IMR-90 (cell line): Measurements from ENCODE around the gene ZSCAN29. TPM values are rescaled to one million over a fixed set of nuclear protein-coding genes. Genes with fewer than 3 reads are reported as not detected.

Experiments
- ATAC-seq: fragments of 200-7000 bp; cut with Tn5 transposase; 2 replicates; pipeline ENCODE4 v1.9.1; 2020; ENCODE audit warnings: low read depth, mild to moderate bottlenecking, moderate library complexity
- BruUV-seq: library from RNA; stranded (reverse); fragments of 400-500 nt; replicated peaks from 2 replicates; lab custom pipeline; 2021; lab: Mats Ljungman, UMichigan
- CTCF ChIA-PET: fragments of 300-600 bp; formaldehyde crosslinking; extraction: SDS; loops from one replicate; lab custom pipeline; 2021; ENCODE audit warnings: antibody characterized with exemption; lab: Yijun Ruan, JAX
- POLR2A ChIA-PET: fragments of 300-600 bp; sonication (Branson Sonifier 250); formaldehyde crosslinking; loops from one replicate; lab custom pipeline; 2022; ENCODE audit warnings: antibody characterized with exemption; ENCODE audit not compliant: unreplicated experiment; lab: Charles Lee
- DNase-seq: peaks from one replicate; pipeline ENCODE4 v3.0.0; 2013
- H2AFZ ChIP-seq: replicated peaks from 2 replicates; pipeline ENCODE3; 2013; ENCODE audit warnings: low read length, mild to moderate bottlenecking; ENCODE audit not compliant: poor library complexity
- H2AK5ac ChIP-seq: 2 replicates; pipeline ENCODE4 v1.6.1; 2013; ENCODE audit warnings: low read depth, low read length, inconsistent platforms
- H2AK9ac ChIP-seq: replicated peaks from 2 replicates; pipeline ENCODE3; 2013; ENCODE audit warnings: mild to moderate bottlenecking, low read depth, low read length, moderate library complexity; ENCODE audit not compliant: poor library complexity
- H2BK120ac ChIP-seq: 2 replicates; pipeline ENCODE4 v1.6.1; 2013; ENCODE audit warnings: low read depth, low read length, inconsistent platforms
- H2BK15ac ChIP-seq: 3 replicates; pipeline ENCODE4 v1.6.1; 2013; ENCODE audit warnings: low read depth, low read length, inconsistent platforms
- H2BK20ac ChIP-seq: 2 replicates; pipeline ENCODE4 v1.6.1; 2013; ENCODE audit warnings: low read depth, mild to moderate bottlenecking, inconsistent platforms, low read length, moderate library complexity
- H2BK5ac ChIP-seq: 2 replicates; pipeline ENCODE4 v1.6.1; 2013; ENCODE audit warnings: mild to moderate bottlenecking, low read depth, low read length, inconsistent platforms; ENCODE audit not compliant: poor library complexity, severe bottlenecking
- H3K14ac ChIP-seq: replicated peaks from 2 replicates; pipeline ENCODE4 v1.6.1; 2013; ENCODE audit warnings: low read depth, low read length, inconsistent platforms
- H3K18ac ChIP-seq: 2 replicates; pipeline ENCODE4 v1.6.1; 2013; ENCODE audit warnings: low read depth, low read length, control low read depth
- H3K23ac ChIP-seq: 2 replicates; pipeline ENCODE4 v1.6.1; 2013; ENCODE audit warnings: low read depth, low read length, inconsistent platforms
- H3K27ac ChIP-seq: 2 replicates; pipeline ENCODE4 v1.5.1; 2013; ENCODE audit warnings: mild to moderate bottlenecking, control low read depth, low read length; ENCODE audit not compliant: insufficient read depth
- H3K27me3 ChIP-seq: 2 replicates; pipeline ENCODE4 v1.6.1; 2013; ENCODE audit warnings: low read length; ENCODE audit not compliant: control insufficient read depth, insufficient read depth
- H3K36me3 ChIP-seq: 2 replicates; pipeline ENCODE4 v1.6.1; 2013; ENCODE audit warnings: low read length, mixed read lengths; ENCODE audit not compliant: control insufficient read depth, insufficient read depth
- H3K4ac ChIP-seq: 2 replicates; pipeline ENCODE4 v1.6.1; 2013; ENCODE audit warnings: low read depth, low read length, inconsistent platforms
- H3K4me1 ChIP-seq: 2 replicates; pipeline ENCODE4 v1.6.1; 2013; ENCODE audit warnings: low read length, mixed read lengths; ENCODE audit not compliant: control insufficient read depth, insufficient read depth
- H3K4me2 ChIP-seq: 2 replicates; pipeline ENCODE4 v1.6.1; 2013; ENCODE audit warnings: low read depth, mild to moderate bottlenecking, control low read depth, low read length, moderate library complexity
- H3K4me3 ChIP-seq: 2 replicates; pipeline ENCODE4 v1.5.1; 2013; ENCODE audit warnings: low read depth, mild to moderate bottlenecking, control low read depth, low read length, moderate library complexity; ENCODE audit not compliant: insufficient read depth
- H3K56ac ChIP-seq: 2 replicates; pipeline ENCODE4 v1.6.1; 2013; ENCODE audit warnings: low read length, inconsistent platforms; ENCODE audit not compliant: insufficient read depth; ENCODE audit errors: extremely low read depth
- H3K79me1 ChIP-seq, 2 experiments: 2 replicates each; pipeline ENCODE4 v1.6.1; 2013; ENCODE audit warnings: low read length in 2 of 2, inconsistent platforms in 1 of 2, low read depth in 1 of 2
- H3K9ac ChIP-seq: 2 replicates; pipeline ENCODE4 v1.6.1; 2013; ENCODE audit warnings: low read depth, low read length, control low read depth
- H3K9me1 ChIP-seq: 2 replicates; pipeline ENCODE4 v1.6.1; 2013; ENCODE audit warnings: low read length, inconsistent platforms; ENCODE audit not compliant: insufficient read depth
- H3K9me3 ChIP-seq: 2 replicates; pipeline ENCODE4 v1.6.1; 2013; ENCODE audit warnings: low read length; ENCODE audit not compliant: control insufficient read depth, insufficient read depth
- H4K20me1 ChIP-seq: 2 replicates; pipeline ENCODE4 v1.6.1; 2013; ENCODE audit warnings: low read length, inconsistent platforms; ENCODE audit not compliant: insufficient read depth
- H4K5ac ChIP-seq: 2 replicates; pipeline ENCODE4 v1.6.1; 2013; ENCODE audit warnings: mild to moderate bottlenecking, low read depth, low read length, control low read depth
- H4K8ac ChIP-seq, 2 experiments: 2 replicates each; pipeline ENCODE4 v1.6.1; 2013; ENCODE audit warnings: low read depth in 2 of 2, low read length in 2 of 2, control low read depth in 1 of 2, inconsistent platforms in 1 of 2
- H4K91ac ChIP-seq: 2 replicates; pipeline ENCODE4 v1.6.1; 2013; ENCODE audit warnings: low read depth, low read length, inconsistent platforms; ENCODE audit not compliant: insufficient read depth
- BHLHE40 ChIP-seq: fragments of 150-350 bp; IDR thresholded peaks from 2 replicates; pipeline ENCODE4 v1.6.1; 2016; ENCODE audit warnings: mild to moderate bottlenecking, low read depth, low read length
- CEBPB ChIP-seq: IDR thresholded peaks from 2 replicates; pipeline ENCODE4 v1.6.1; 2012; ENCODE audit warnings: low read depth, low read length, improper control_type of control experiment
- CHD1 ChIP-seq: IDR thresholded peaks from 2 replicates; pipeline ENCODE4 v1.6.1; 2012; ENCODE audit warnings: low read depth, low read length, improper control_type of control experiment
- RAD21 ChIP-seq: IDR thresholded peaks from 2 replicates; pipeline ENCODE4 v1.6.1; 2012; ENCODE audit warnings: low read length, improper control_type of control experiment
- USF2 ChIP-seq: fragments of 150-350 bp; IDR thresholded peaks from 2 replicates; pipeline ENCODE4 v1.6.1; 2017; ENCODE audit warnings: mild to moderate bottlenecking, antibody characterized with exemption, low read length, low read depth
- WGBS, 2 experiments: methylation state at CpG; one replicate each; pipeline versions ENCODE4 v1.1.5 to v1.1.7; 2013; ENCODE audit warnings: missing lambda C conversion rate in 2 of 2; ENCODE audit not compliant: insufficient read length in 1 of 2; ENCODE audit errors: extremely low coverage in 2 of 2; 5-methylcytosine and 5-hydroxymethylcytosine counted together
- dilution Hi-C: fragments of 300-500 bp; cut with HindIII; formaldehyde crosslinking; loops from one replicate; pipeline ENCODE4 v1.14.3; 2018; ENCODE audit warnings: low sequenced_read_pairs; ENCODE audit not compliant: unreplicated experiment
- in situ Hi-C: fragments of 300-500 bp; cut with MboI; formaldehyde crosslinking; loops from 3 replicates; pipeline ENCODE4 v1.14.3; 2019; ENCODE audit warnings: low sequenced_read_pairs, inconsistent platforms, mixed read lengths
- intact Hi-C: fragments of 100-400 bp; cut with micrococcal nuclease; formaldehyde crosslinking; loops from 2 replicates; pipeline ENCODE4 v1.10.0; 2022
- polyA plus RNA-seq, 3 experiments: library from polyadenylated mRNA; depleted of rRNA; stranded (reverse); fragments of >200 nt; gene quantifications; 2 replicates each; pipeline ENCODE4 v1.2.3, GENCODE V29; 2012; ENCODE audit warnings: low replicate concordance in 1 of 3
- total RNA-seq: library from RNA; depleted of rRNA; stranded (reverse); fragments of >200 nt; gene quantifications from 2 replicates; pipeline ENCODE4 v1.2.3, GENCODE V29; 2012

The ZSCAN29 gene
- total and polyA plus RNA-seq, 2 of the 4 experiments (the other 2 are of a cell fraction): 6.8 to 8.6 TPM

- ATAC-seq: no peak
- no peak overlapping the region for H2AFZ ChIP-seq
- CTCF ChIA-PET: no interaction called here
- intact Hi-C loops (no loop called here), dilution Hi-C loops (no loop called here), in situ Hi-C loops (no loop called here)
- no peak overlapping the region for H2BK20ac ChIP-seq
- POLR2A ChIA-PET: no interaction called here
- no TSS peak for BruUV-seq
- H2BK5ac ChIP-seq: no peak overlapping the region
- peaks cover 36% of the 10 kb centered on the region for H3K27me3 ChIP-seq
- TF ChIP-seq RAD21 (no peak), CEBPB (no peak), USF2 (no peak), CHD1 (no peak), BHLHE40 (no peak)
- no peak for DNase-seq
- H3K9ac ChIP-seq: no peak overlapping the region
- no CpG with 5 or more reads among the region's 3 CpGs for WGBS, 2 experiments
- no peak overlapping the region for H4K5ac ChIP-seq
- H3K4me2 ChIP-seq: no peak overlapping the region
- H3K14ac ChIP-seq: no peak overlapping the region
- H3K4me3 ChIP-seq: no peak overlapping the region
- H3K4me1 ChIP-seq: peaks cover 2% of the 10 kb centered on the region; the same call in 1 of the 2 replicates
- H3K56ac ChIP-seq: no peak overlapping the region
- no peak overlapping the region for H2BK15ac ChIP-seq
- H3K36me3 ChIP-seq: no peaks in the 10 kb centered on the region
- H3K23ac ChIP-seq: no peak overlapping the region
- H4K91ac ChIP-seq: no peak overlapping the region
- no peaks in the 10 kb centered on the region for H4K20me1 ChIP-seq
- no peak overlapping the region for H3K18ac ChIP-seq
- H3K27ac ChIP-seq: no peak overlapping the region
- no peaks in the 10 kb centered on the region; the same call in 1 of the 2 replicates for H3K9me3 ChIP-seq
- H2BK120ac ChIP-seq: no peak overlapping the region
- no peak overlapping the region for H3K4ac ChIP-seq
- no peaks in the 10 kb centered on the region; the same call in 1 of the 2 replicates for H3K9me1 ChIP-seq
- H4K8ac ChIP-seq: no peak overlapping the region
- H2AK9ac ChIP-seq: no peak overlapping the region
- H3K79me1 ChIP-seq: no peaks in the 10 kb centered on the region
- no peak overlapping the region for H2AK5ac ChIP-seq
These were observed 56.7 kb downstream of the ZSCAN29 start for GRCh38 chr15:43314171-43314570.
